Limb (tissue), 2 donors: Measurements from ENCODE around the gene TOR1AIP2.
A peak's percentile ranks its signal among the peaks of the same experiment; 100 is the strongest.

Experiments
- DNase-seq, 2 donors: peaks; one replicate each; pipeline ENCODE4 v3.0.0-alpha.2; 2016; ENCODE audit errors: extremely low spot score in 2 of 2

TOR1AIP2 gene

DNA sequence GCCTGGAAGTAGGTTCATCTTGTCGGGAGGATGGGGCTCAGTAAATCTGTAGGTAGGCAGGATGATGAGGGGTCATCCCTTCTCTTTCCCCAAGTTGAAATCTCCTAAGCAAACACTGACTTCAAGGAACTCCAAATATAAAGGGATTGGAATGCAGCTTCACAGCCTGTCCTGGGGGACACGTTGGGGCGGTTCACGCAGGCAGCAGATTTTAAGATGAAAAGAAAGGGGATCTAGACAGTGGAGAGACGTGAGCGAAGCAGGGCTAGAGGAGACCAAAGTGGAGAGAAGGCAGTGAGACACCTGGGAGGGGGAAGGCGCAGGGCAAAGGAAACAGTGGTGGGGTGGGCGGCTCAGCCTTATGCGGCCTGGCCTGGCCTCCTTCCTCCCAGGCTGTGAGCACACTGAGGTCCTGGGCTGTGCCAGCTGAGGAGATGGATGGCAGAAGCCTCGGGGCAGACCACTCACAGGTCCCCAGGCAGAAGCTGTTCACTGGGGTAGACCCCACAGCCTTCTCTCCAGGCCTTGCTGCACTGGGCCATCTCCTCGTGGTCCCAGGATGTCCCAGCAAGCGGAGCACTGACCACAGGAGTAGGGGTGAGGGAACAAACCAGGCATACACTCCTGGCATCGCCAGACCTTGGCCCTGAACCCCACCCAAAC lies 51.7 kb downstream of the TOR1AIP2 start:
- no peak for DNase-seq

DNA sequence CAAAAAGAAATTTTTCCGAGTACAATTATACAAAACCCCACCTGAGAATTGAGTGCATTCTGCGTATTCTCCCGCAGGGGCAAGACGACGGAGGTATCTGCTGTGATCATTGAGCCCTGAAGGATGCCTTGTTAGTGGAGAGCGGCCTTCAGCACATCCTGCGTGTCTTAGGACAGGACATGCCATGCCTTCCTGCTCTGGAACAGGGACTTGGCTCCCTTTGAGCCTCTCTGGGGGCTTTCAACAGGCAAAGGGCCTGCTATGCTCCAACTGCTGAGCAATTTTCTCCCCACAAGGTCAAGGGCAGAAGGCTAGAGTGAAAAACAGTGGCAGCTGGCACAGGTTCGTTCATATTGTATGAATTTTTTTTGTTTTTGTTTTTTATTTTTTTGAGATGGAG lies 52.4 kb downstream of the TOR1AIP2 start:
- no peak for DNase-seq

DNA sequence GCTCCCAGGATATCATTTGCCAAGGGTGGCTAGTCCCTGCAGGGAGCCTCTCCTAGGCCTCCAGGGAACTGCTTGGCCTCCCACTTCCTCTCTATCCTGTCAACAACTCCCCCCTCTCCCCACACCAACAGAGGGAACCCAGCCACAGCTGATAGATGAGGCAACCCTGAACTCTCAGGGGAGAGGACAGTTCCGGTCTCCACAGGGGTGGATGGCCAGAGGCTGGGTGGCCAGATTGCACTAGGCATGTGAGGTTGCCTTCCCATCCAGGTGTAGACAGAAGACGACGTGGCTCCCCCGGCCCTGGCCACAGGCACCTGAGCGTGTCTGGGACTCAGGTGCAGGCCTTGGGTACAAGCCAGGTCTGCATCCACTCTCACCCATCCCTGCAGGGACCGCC lies 53.3 kb downstream of the TOR1AIP2 start:
- DNase-seq: no peak

DNA sequence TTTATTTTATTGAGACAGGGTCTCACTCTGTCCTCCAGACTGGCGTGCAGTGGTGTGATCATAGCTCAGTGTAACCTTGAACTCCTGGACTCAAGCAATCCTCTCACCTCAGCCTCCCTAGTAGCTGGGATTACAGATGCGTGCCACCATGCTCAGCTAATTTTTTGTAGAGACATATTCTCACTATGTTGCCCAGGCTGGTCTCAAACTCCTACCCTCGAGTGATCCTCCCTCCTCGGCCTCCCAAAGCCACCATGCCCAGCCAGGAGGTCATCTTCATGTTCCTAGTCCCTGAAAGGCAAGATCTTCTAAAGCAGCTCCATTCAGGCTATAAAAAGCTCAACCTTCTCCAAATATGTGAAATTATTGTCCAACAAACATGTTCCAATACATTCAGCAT lies 53.9 kb downstream of the TOR1AIP2 start:
- no peak for DNase-seq

DNA sequence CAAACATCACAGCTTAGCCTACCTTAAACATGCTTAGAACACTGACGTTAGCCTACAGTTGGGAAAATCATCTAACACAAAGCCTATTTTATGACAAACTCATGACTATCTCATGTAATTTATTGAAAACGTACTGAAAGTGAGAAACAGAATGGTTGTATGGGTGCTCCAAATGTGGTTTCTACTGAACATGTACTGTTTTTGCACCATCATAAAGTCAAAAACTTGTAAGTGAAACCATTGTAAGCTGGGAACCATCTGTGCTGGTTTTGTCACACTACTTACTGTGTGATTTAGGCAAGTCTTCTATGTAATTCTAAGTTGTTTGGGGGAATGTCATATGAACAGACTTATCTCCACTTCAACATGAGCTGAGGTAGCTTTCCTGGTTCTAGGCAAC lies 55.5 kb downstream of the TOR1AIP2 start:
- no peak for DNase-seq

DNA sequence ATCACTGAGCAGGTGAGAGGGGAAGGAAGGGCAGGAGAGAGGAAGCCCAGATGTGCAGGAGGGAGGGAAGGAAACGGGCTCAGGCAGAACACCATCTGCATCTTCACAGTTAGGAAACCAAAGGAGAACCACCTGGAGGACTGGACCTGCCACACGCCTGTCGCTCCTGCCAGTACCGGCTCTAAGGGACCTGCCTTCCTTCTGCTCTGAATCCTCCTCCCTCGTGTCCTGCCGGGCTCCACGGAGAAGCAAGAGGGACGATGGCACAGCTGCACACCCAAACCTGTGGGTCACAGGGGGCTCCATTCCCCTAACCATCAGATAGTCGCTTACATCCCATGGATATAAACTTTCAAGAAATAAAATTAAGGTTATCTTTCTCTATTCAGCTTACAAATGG lies 56.1 kb downstream of the TOR1AIP2 start:
- no peak for DNase-seq

DNA sequence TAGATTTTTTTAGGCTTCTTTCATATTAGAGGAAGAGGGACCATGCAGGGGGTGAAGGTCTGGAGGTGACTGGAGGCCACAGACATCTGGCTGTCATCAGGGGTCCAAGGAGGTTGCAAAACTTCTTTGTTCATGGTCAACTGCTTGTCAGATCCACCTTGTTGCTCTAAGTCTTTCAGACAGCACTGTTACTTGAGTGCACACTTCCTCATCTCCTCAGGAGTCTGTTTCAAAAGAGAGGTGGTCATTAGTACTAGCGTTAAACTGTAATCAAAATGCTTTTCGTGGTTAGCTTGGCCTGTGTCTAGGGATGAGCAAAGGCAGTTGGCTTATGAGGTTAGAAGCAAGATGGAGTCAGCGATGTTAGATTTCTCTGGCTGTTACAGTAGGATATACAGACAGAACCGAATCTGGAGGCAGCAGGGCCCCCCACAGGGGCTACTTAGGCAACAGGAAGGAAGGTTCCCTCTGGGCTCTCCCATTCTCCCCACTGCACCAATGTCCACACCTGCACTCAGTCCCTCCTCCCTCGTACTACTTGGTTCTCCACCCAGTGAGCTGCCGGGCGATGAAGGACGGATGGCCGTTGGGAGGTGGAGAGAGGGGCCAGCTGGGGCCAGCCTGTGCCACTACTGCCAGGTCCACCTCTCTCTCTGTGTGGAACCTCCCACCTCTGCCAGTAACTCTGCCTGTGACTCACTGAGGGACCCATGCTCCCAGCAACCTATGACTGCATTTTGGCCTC lies 57.2 kb downstream of the TOR1AIP2 start:
- DNase-seq: no peak

DNA sequence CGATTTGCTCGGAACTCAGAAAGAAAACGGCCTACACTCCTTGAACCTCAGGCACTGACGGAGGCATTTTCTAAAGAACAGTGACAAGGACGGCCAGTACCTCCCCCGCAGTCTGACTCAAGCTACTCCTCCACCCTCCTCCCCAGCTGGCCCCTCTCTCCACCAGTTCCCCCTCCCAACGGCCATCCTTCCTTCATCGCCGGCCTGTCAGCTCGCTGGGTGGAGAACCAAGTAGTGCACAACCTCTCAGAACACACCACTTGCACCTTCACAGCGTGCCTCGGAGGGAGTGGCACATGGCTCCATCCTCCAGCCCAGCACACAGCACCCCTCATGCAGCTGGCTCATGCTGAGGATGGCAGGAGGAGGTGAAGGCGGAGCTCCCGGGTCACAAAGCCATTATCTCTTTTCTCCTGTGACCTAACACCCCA lies 58.8 kb downstream of the TOR1AIP2 start:
- DNase-seq: no peak

DNA sequence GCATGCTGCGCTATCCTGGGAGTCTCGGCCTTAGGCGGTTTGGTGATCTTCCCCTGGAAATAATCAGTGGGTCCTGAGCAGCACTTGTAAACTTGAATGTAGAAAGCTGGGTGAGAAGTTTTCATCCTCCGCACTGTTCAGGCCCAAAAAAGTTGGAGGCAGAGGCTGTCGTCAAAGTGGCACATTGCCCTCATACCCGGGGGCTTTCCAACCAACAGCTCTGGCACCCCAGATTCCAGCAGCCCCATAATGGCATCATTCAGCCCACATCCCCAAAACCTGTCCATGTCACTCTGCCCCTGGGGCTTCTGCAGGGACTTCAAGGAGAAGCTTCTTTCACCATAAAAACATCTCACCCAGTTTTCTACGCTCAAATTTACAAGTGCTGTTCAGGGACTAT lies 59.3 kb downstream of the TOR1AIP2 start:
- DNase-seq: peak in 1 of 2 donors; percentile 18

DNA sequence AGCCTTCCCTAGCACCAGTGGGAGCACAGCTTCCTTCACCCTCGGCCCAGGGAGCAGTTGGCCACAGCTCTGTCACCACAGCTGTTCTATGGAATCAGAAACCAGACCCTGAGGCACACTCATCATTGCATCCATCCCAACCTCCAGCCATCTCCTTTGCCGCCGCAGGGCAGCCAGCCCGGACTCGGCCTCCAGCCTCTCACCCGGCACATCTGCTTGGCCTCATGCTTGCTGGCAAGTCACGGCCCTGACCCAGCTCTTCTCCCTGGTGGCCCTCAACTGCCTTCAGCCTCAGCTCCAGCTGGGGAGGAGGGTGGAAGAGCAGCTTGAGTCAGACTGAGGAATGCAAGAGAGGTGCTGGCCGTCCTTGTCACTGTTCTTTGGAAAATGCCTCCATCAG lies 59.8 kb downstream of the TOR1AIP2 start:
- peak in 1 of 2 donors; percentile 36 for DNase-seq

DNA sequence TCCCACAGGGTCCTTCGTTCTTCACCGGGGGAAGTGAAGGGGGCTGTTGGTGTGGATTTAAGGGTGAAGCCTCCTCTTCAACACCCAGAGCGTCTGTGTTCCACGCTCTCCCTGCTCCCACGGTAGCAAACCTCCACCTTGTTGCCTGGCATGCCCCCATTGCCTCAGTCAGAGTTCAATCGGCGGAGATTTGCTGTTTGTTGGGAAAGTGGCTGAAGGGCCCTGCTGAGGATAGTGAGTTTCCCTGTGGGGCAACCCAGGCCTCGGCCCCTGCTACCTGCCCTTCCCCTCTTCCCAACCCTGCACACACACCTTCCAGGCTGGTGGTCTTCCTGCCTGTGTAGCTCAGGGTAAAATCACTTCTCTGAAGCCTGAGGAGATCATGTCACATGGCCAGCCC lies 60.5 kb downstream of the TOR1AIP2 start:
- DNase-seq: no peak

DNA sequence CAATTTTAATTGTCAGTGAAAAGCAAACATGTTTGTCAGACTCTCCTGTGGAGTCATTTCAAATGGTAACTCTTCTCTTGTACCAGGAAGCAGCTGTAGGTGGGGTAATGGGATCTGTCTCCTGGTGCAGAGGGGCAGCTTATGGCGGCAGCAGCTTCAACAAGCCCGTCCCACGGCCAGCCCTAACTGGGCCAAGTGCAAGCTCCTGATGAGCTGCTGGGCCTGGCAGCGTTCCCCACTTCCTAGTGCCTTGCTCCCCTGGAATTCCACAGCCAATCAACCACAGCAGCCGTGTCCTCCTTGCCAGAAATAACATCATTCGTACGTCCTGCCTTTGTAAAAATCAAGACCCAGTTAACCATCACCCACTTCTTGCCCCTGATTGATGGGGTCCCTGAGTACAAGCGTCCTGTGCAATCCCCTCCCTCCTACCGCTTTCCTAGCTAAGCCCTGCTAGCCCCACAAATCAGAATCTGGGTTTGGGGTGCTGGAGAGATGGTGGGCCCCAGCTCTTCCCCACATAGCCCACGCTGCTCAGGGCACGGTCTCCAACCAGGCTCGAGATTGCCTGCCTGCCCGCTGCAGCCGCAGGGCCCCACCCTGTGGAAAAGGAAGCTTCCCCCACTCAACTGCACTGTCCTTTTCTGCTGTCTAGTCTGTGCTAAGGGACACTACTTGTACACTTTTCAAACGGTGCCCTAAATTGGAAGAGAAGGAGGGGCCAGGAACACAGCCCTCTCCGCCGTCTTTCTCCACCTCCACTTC lies 61.2 kb downstream of the TOR1AIP2 start:
- DNase-seq: peak; percentile 57 to 67

DNA sequence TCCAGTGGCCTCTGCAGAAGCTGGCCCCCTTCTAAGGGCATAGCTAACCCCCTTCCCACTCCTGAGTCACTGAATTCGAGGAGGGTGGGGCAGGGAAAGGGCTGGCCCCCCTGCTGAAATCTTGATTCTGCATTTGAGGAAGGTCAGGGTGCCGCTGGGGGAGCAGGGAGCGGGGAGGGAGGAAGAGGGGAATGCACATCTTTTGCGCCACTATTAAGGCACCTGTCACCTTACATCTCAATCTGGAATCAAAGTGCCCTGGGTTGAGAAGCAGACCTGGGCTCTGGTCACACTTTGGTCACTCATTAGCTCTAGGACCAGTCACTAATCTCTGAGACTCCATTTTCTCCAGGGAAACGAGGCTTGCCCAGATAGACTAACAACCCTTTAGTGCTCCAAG lies 62.0 kb downstream of the TOR1AIP2 start:
- DNase-seq: no peak

DNA sequence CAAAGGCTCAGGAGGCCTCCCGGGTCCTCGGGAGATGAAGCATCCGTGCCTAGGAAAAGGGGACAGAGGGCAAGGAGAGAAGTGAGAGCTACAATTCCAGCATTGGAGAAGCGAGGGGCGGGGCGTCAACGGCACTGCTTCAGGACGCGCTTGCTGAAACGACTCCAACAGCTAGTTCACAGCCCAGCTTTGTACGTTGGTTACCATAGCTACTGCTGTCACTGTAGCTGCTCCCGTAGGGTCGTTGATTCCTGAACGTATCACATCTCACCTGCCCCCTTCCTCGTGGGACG lies 63.1 kb downstream of the TOR1AIP2 start:
- DNase-seq: peak in 1 of 2 donors; percentile 86

DNA sequence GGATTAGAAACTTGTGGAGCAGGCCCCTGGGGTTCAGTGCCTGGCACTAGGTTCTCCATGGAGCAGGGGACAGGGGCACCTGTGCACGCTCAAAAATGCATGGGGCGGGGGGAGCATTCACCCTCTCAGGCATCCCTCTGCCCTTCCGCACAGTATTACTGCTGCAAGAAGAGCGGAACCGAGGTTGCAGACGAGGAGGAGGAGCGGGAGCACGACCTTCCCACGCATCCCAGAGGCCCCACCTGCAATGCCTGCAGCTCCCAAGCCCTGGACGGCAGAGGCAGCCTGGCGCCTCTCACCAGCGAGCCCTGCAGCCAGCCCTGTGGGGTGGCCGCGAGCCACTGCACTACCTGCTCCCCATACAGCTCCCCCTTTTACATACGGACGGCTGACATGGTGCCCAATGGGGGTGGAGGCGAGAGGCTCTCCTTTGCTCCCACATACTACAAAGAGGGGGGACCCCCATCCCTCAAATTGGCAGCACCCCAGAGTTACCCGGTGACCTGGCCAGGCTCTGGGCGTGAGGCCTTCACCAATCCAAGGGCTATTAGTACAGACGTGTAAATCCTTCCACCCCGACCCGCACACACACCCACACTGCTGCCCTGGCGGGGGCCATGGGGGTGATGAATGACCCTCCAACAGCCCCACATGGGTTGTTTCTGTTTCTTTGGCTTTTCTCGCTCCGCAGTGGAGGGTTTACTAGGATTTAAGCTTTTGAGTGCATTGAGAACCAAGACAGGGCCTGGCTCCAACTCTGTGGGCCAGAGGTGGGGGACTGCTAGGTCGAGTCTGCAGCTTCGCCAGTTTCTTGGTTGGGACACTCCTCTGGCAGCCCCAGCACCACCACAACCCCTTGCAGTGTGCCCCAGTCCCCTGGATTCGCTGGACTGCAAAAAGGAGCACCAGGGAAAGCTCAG lies 63.7 kb downstream of the TOR1AIP2 start:
- DNase-seq: peak in 1 of 2 donors; percentile 40

DNA sequence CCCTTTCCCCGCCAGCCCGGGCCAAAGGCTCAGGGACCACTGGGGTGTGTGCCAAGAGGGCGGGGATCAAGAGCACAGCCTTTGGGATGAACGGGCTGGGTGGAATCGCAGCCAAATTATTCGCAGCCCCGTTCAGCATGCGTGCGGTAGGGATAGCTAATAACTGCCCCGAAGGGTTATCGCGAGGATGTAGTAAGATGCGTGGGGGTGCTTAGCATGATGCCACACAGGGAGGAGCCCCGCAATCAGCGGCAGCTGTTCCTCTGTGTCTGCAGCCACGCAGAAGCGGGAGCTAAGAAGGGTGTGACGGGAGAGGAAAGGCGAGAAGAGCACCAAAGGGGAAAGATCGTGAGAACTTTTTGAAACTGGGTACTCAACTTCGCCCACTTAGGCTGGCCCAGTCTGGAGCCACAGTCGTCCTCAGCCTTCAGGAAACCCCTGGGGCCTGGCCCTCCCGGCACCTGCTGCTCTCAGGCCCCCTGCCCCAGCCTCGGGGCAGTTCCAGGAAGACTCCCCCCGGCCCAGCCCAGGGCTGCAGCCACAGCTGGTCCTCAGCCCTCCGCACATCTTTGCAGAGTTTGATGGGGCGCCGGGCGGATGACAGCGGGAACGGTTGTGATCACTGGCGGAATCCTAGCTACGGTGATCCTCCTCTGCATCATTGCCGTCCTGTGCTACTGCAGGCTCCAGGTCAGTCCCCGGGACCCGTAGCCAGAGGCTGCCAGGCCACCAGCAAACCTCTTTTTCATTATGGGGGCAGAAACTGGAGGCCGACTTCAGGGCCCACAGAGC lies 64.9 kb downstream of the TOR1AIP2 start:
- DNase-seq: no peak

DNA sequence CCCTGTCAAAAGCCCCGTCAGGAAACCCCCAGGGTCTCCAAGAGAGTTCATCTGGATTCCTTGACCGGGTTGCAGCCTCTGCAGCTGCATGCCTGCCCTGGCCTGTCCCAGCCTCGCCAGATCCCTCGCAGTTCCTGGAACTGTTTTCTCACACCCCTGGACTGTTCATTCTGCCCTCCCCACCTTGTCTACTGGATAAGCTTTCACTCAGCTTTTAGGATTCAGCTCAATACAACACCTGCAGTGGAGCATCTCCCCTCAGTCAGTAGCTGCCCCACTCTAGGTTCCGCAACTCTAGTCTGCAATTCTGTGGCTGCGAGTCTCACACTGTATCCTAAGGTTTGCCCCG lies 67.3 kb downstream of the TOR1AIP2 start:
- DNase-seq: no peak

DNA sequence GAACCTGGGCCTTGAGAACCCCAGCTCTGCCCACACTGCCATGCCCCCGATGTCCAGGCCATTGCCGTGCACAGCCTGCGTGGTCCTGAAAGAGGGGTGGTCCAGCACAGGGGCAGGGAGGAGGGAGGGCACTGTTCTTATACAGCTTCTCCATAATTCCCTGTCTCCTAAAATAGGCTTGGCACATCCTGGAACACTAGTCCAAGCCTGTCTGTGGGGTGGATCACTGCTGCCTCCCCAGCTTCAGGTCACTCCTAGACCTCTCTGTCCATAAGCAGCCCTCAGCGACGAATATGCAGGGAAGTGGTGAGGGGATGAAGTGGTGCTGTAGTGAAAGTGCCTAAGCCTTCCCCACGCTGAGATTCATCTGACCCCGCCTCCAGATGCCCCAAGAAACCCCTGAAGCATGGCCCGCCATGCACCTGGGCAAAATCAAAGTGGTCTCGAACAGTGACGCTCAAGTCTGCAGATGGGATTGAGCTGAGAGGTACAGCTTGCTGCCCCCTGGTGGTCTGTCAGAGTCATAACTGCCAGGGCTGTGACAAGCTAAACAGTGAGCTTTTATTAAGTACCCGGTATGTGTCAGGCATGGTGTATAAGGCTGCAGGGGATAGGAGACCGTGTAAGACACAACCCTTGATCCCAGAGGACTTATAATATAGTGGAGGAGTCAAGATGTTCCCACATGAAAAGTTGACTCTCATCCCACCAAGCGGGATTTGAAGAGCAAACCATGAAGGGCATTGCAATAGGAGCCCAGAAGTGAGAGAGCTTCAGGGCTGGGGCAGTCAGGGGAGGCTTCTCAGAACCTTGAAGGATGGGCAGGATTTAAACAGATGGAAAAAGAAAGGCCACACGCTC lies 67.9 kb downstream of the TOR1AIP2 start:
- peak; percentile 66 to 81 for DNase-seq

DNA sequence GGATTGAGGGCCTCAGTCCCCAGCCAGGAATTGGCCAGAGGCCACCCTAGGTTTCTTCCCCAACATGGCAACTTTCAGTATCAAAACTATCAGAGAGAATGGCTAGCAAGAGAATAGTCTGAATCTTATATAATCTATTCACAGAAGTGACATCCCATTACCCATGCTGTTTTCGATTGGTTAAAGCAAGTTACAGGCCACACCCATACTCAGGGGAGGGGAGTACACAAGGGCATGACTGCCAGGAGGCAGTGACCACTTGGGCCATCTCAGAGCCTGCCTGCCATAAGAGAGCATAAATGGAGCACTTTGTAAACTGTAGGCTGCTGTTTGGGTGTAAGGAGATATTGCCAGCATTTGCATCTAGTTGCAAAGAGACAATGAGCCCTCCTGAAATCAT lies 69.1 kb downstream of the TOR1AIP2 start:
- DNase-seq: no peak
